Measurements from ENCODE around the gene PARVG.

DNA sequence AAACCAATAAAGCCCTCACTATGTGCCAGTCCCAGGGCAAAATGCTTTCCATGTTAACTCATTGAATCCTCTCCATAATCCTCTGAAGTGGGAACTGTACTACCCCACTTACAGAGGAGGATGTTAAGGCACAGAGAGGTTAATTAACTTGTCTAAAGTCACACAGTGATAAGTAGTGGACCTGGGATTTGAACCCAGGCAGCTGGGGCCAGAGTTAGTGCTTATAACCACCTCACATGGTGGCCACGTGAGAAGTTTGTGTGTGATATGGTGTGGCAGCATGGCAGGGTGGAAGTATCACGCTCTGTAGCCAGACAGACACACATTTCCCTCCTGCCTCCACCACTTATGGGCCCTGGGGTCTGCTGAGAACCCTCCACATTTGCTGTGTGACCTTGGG is 16.5 kb downstream of the PARVG start:
- TF ChIP-seq CTCF (conservative IDR thresholded peaks at IDR 0.05; ENCODE audit: low read depth, low read length) (no peak), EZH2 (IDR thresholded peaks at IDR 0.05; ENCODE audit: borderline replicate concordance, low read depth, low read length, poor library complexity, severe bottlenecking) (no peak)

Measured in A673 (cell line).